Neural progenitor cell (in vitro differentiated cells): Measurements from ENCODE around the gene AGFG1. TPM values are rescaled to one million over a fixed set of nuclear protein-coding genes. Genes with fewer than 3 reads are reported as not detected.

Source experiments
- DNase-seq: peaks from one replicate; pipeline ENCODE4 v3.0.0-alpha.2; 2016; ENCODE audit warnings: low spot score
- H2AFZ ChIP-seq: fragments of 200-600 bp; sonication (generic); replicated peaks from 2 replicates; pipeline ENCODE4 v1.6.1; 2016; ENCODE audit warnings: antibody characterized with exemption
- H3F3A ChIP-seq: fragments of 200-600 bp; sonication (generic); 2 replicates; pipeline ENCODE4 v1.6.1; 2016; ENCODE audit warnings: antibody characterized with exemption, low read depth
- H3K27ac ChIP-seq: fragments of 200-600 bp; sonication (generic); 2 replicates; pipeline ENCODE4 v1.5.1; 2016; ENCODE audit warnings: mild to moderate bottlenecking
- H3K27me3 ChIP-seq: fragments of 200-600 bp; sonication (generic); 2 replicates; pipeline ENCODE4 v1.6.1; 2016; ENCODE audit warnings: mild to moderate bottlenecking, moderate library complexity
- H3K36me3 ChIP-seq: fragments of 200-600 bp; sonication (generic); 2 replicates; pipeline ENCODE4 v1.5.1; 2016
- H3K4me1 ChIP-seq: fragments of 200-600 bp; sonication (generic); 2 replicates; pipeline ENCODE4 v1.6.1; 2016; ENCODE audit warnings: mixed run types
- H3K4me2 ChIP-seq: fragments of 200-600 bp; sonication (generic); 2 replicates; pipeline ENCODE4 v1.6.1; 2016
- H3K4me3 ChIP-seq: fragments of 200-600 bp; sonication (generic); 2 replicates; pipeline ENCODE4 v1.5.1; 2016
- H3K79me2 ChIP-seq: fragments of 200-600 bp; sonication (generic); 2 replicates; pipeline ENCODE4 v1.6.1; 2016; ENCODE audit warnings: low read depth
- H3K9ac ChIP-seq: fragments of 200-600 bp; sonication (generic); 2 replicates; pipeline ENCODE4 v1.6.1; 2016
- H3K9me3 ChIP-seq: fragments of 200-600 bp; sonication (generic); 2 replicates; pipeline ENCODE4 v1.5.1; 2016; ENCODE audit warnings: low read depth
- H4K20me1 ChIP-seq: fragments of 200-600 bp; sonication (generic); 2 replicates; pipeline ENCODE4 v1.6.1; 2016; ENCODE audit warnings: low read depth
- H3K27ac Mint-ChIP-seq: 3 replicates; pipeline ENCODE4 v1.8.0; 2021; ENCODE audit warnings: mixed read lengths
- H3K27me3 Mint-ChIP-seq: 2 replicates; pipeline ENCODE4 v1.8.0; 2022; ENCODE audit warnings: low read depth, mild to moderate bottlenecking, inconsistent platforms, moderate library complexity, mixed read lengths; ENCODE audit not compliant: insufficient read depth
- H3K36me3 Mint-ChIP-seq: 3 replicates; pipeline ENCODE4 v1.8.0; 2021; ENCODE audit warnings: mixed read lengths
- H3K4me1 Mint-ChIP-seq: 3 replicates; pipeline ENCODE4 v1.8.0; 2021; ENCODE audit warnings: mixed read lengths
- H3K4me3 Mint-ChIP-seq: 3 replicates; pipeline ENCODE4 v1.8.0; 2021; ENCODE audit warnings: mild to moderate bottlenecking, moderate library complexity, mixed read lengths
- H3K9me3 Mint-ChIP-seq: 3 replicates; pipeline ENCODE4 v1.8.0; 2020; ENCODE audit warnings: mixed read lengths
- EZH2 ChIP-seq: fragments of 200-600 bp; sonication (generic); IDR thresholded peaks from 2 replicates; pipeline ENCODE4 v1.6.1; 2017; ENCODE audit warnings: antibody characterized with exemption, mild to moderate bottlenecking, moderate library complexity
- EZH2phosphoT487 ChIP-seq: fragments of 200-600 bp; sonication (generic); IDR thresholded peaks from 2 replicates; pipeline ENCODE4 v1.6.1; 2017; ENCODE audit warnings: antibody characterized with exemption
- total RNA-seq: library from RNA; depleted of rRNA; stranded (reverse); fragments of >200 nt; gene quantifications from 2 replicates; pipeline ENCODE4 v1.2.3, GENCODE V29; 2015; ENCODE audit warnings: low replicate concordance
- TF ChIP-seq, protein P1 (sequence below): fragments of 200-600 bp; sonication (generic); IDR thresholded peaks from 2 replicates; pipeline ENCODE4 v1.5.1; 2017; ENCODE audit warnings: antibody characterized with exemption, mild to moderate bottlenecking

The AGFG1 gene, protein sequence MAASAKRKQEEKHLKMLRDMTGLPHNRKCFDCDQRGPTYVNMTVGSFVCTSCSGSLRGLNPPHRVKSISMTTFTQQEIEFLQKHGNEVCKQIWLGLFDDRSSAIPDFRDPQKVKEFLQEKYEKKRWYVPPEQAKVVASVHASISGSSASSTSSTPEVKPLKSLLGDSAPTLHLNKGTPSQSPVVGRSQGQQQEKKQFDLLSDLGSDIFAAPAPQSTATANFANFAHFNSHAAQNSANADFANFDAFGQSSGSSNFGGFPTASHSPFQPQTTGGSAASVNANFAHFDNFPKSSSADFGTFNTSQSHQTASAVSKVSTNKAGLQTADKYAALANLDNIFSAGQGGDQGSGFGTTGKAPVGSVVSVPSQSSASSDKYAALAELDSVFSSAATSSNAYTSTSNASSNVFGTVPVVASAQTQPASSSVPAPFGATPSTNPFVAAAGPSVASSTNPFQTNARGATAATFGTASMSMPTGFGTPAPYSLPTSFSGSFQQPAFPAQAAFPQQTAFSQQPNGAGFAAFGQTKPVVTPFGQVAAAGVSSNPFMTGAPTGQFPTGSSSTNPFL
- 84.8 and 96.4 TPM in 2 replicates for total RNA-seq

DNA sequence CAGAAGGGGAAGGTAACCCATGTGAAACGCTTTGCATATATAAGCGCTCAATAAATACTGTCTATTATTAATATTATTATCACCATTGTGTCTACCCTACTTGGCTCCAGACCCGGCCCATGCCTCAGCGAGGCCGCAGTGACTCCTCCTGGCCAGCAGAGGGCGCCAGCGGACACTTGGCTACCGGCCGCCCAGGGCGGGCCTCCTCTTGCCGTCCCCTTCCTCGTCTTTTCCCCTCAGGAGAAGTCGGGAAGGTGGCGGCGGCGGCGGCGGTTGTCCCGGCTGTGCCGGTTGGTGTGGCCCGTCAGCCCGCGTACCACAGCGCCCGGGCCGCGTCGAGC lies at the start of gene AGFG1:
TSS of gene AGFG1 (plus strand) at position 233 of the 341 bp plus-strand sequence. CDS start 266 bp downstream, outside the sequence.
- peak within 1 kb of the TSS; percentile 82 for H2AFZ ChIP-seq
- peaks cover 4% of the 10 kb centered on the region for H3K27me3 Mint-ChIP-seq
- H3K4me1 ChIP-seq = peaks cover 8% of the 10 kb centered on the region
- peak; percentile 91 for DNase-seq
- no peaks in the 10 kb centered on the region for H3K9me3 Mint-ChIP-seq
- peak within 1 kb of the TSS; percentile 93 for H3K27ac ChIP-seq
- peak within 1 kb of the TSS; percentile 91 for H3K9ac ChIP-seq
- H3K4me1 Mint-ChIP-seq = peaks cover 17% of the 10 kb centered on the region
- peaks cover 47% of the 10 kb centered on the region for H3K79me2 ChIP-seq
- H3K9me3 ChIP-seq = no peaks in the 10 kb centered on the region
- H3K36me3 ChIP-seq = no peaks in the 10 kb centered on the region
- H3K4me2 ChIP-seq = peak within 1 kb of the TSS; percentile 88
- no peaks in the 10 kb centered on the region for H3K36me3 Mint-ChIP-seq
- peak within 1 kb of the TSS; percentile 94 for H3K4me3 Mint-ChIP-seq
- H3K27ac Mint-ChIP-seq = peak within 1 kb of the TSS; percentile 73
- H3K27me3 ChIP-seq = no peaks in the 10 kb centered on the region
- peaks cover 3% of the 10 kb centered on the region for H3F3A ChIP-seq
- TF ChIP-seq EZH2 = no peak
- TF ChIP-seq, protein P1, sequence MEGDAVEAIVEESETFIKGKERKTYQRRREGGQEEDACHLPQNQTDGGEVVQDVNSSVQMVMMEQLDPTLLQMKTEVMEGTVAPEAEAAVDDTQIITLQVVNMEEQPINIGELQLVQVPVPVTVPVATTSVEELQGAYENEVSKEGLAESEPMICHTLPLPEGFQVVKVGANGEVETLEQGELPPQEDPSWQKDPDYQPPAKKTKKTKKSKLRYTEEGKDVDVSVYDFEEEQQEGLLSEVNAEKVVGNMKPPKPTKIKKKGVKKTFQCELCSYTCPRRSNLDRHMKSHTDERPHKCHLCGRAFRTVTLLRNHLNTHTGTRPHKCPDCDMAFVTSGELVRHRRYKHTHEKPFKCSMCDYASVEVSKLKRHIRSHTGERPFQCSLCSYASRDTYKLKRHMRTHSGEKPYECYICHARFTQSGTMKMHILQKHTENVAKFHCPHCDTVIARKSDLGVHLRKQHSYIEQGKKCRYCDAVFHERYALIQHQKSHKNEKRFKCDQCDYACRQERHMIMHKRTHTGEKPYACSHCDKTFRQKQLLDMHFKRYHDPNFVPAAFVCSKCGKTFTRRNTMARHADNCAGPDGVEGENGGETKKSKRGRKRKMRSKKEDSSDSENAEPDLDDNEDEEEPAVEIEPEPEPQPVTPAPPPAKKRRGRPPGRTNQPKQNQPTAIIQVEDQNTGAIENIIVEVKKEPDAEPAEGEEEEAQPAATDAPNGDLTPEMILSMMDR = peak; percentile 96
- H3K4me3 ChIP-seq = peak within 1 kb of the TSS; percentile 99
- H4K20me1 ChIP-seq = peaks cover 46% of the 10 kb centered on the region

DNA sequence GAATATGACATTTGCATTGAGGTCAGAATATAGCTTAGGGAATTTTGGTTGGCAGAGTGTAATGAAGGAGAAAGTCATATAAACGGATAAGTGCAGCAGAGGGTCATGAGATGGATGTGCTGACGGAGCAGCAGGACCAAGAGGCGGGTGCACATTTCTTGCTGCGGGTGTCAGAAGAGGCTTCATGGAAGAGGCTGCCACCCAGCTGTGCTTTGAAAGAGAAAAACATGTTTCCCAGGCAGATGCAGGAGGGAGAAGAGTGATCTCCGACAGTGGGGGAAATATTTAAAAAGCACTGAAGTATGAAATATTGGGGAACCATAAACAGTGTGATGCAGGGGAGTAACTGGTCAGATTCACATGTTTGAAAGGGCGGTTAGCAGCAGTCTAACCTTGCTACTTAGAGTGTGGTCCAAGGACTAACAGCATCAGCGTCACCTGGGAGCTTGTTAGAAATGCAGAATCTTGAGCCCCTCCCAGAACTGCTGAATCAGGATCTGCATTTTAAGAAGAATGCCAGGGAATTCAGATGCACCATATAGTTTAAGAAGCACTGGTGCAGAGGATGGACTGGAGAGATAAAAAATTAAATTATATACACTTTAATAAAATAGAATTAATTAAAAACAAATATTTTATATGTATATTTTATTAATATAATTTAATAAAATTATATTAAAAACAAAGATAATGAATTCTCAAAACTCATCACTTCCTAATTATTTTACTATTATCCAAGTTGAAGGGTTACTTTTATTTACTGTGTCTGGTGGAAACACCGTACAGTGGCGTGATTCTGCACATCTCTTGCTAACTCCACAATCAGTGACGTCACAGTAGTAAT lies 48.1 kb upstream of the AGFG1 start:
- no peak overlapping the region for H3K4me3 Mint-ChIP-seq
- no peaks in the 10 kb centered on the region for H3K9me3 ChIP-seq
- H3K27ac Mint-ChIP-seq = no peak overlapping the region
- peaks cover 8% of the 10 kb centered on the region for H3K4me1 Mint-ChIP-seq
- no peaks in the 10 kb centered on the region for H3K36me3 ChIP-seq
- H2AFZ ChIP-seq = peak overlapping the region; percentile 42
- no peak for DNase-seq
- H4K20me1 ChIP-seq = no peaks in the 10 kb centered on the region
- H3F3A ChIP-seq = no peaks in the 10 kb centered on the region
- no peak overlapping the region for H3K9ac ChIP-seq
- no peak overlapping the region for H3K4me3 ChIP-seq
- H3K4me2 ChIP-seq = no peak overlapping the region
- TF ChIP-seq, protein P1 = no peak
- no peak for TF ChIP-seq EZH2phosphoT487
- TF ChIP-seq EZH2 = no peak
- no peaks in the 10 kb centered on the region for H3K27me3 ChIP-seq
- no peaks in the 10 kb centered on the region for H3K4me1 ChIP-seq
- no peaks in the 10 kb centered on the region for H3K36me3 Mint-ChIP-seq
- H3K79me2 ChIP-seq = no peaks in the 10 kb centered on the region
- H3K9me3 Mint-ChIP-seq = no peaks in the 10 kb centered on the region
- no peak overlapping the region for H3K27ac ChIP-seq
- no peaks in the 10 kb centered on the region for H3K27me3 Mint-ChIP-seq

DNA sequence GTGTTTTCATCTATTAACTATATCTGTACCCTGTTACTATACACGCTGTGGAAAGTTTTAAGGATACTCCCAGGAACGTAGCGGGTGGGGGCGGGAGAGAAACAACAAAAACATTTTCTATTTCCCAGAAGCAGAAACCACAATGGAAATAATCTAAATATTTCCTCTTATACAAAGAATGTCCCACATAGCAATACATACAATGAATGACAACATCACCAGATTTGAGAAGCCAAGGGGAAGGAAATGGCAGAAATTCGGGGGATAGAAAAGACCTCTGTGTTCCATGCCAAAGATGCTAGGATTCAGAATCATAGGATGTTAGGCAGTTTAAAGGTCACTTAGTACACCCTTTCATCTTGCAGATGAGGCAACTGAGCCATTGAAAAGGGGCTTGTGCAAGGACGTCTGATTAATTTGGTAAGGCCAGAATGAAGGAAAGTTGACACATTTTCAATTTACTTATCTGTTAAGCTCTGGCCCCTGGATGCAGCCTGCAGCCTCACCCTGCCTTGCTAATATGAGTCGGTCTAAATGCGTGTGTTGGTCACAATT lies 43.1 kb upstream of the AGFG1 start:
- H3K36me3 Mint-ChIP-seq = no peaks in the 10 kb centered on the region
- no peak overlapping the region for H3K4me3 Mint-ChIP-seq
- no peak overlapping the region for H2AFZ ChIP-seq

More for the DNA sequence above, 43.1 kb upstream of the AGFG1 start:
- Mint-ChIP-seq H3K27me3 (peaks cover 3% of the 10 kb centered on the region), H3K9me3 (peaks cover 12% of the 10 kb centered on the region), H3K27ac (no peak overlapping the region), H3K4me1 (peaks cover 2% of the 10 kb centered on the region)
- Histone ChIP-seq H3K27ac (no peak overlapping the region), H3K36me3 (peaks cover 4% of the 10 kb centered on the region), H3K27me3 (no peaks in the 10 kb centered on the region), H3K9ac (no peak overlapping the region), H3K9me3 (peaks cover 9% of the 10 kb centered on the region), H3K4me2 (no peak overlapping the region), H3K4me1 (no peaks in the 10 kb centered on the region), H3F3A (no peaks in the 10 kb centered on the region), H3K79me2 (no peaks in the 10 kb centered on the region), H3K4me3 (no peak overlapping the region), H4K20me1 (no peaks in the 10 kb centered on the region)
- no peak for DNase-seq
- TF ChIP-seq, protein P1 = no peak
- TF ChIP-seq EZH2 (no peak), EZH2phosphoT487 (no peak)
